ENCODE measurements around the gene PDCD6IP.
"Not testable (repeated sequence)": the region's sequence is repeated elsewhere in the genome, so short reads cannot be mapped to it uniquely, and the experiment has no call there.

Gene PDCD6IP

DNA sequence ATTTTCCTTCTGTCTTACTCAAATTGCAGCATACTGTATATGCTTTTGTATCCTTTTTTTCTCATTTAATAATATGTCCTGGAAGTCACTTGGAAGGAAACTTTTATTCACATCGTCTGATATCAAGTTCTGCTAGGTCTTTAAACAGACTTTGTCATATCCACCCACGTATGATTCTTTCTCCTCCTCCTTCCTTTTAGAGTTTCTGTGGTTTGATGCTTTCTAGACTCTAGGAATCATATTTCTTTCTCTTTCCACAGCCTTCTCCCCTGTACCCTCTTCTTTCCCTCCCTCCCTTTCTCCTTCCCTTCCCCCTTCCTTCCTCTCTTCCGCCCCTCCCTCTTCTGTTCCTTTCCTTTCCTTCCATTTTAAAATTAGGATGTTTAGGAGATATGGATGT is 52.2 kb downstream of the PDCD6IP start:
- DNase-seq, result not testable (repeated sequence)

DNA sequence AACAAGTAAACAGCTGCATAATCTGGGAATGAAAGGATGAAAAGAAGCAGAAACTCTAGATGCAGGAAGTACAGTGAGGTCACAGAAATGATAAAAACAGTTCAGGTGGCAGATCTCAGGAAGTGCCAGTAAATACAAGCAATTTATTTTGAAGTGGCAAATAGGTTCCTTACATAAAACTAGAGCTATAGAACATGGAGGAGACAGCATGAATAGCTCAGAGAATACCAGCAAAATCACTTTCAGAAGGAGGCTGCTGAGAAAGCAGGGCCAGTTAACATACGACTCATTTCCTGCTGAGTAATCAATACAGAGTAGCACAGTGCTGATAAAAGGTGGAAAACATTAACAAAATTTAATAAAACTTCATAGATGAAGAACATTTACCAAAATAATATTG is 57.0 kb downstream of the PDCD6IP start:
- DNase-seq, result peak; percentile 29

DNA sequence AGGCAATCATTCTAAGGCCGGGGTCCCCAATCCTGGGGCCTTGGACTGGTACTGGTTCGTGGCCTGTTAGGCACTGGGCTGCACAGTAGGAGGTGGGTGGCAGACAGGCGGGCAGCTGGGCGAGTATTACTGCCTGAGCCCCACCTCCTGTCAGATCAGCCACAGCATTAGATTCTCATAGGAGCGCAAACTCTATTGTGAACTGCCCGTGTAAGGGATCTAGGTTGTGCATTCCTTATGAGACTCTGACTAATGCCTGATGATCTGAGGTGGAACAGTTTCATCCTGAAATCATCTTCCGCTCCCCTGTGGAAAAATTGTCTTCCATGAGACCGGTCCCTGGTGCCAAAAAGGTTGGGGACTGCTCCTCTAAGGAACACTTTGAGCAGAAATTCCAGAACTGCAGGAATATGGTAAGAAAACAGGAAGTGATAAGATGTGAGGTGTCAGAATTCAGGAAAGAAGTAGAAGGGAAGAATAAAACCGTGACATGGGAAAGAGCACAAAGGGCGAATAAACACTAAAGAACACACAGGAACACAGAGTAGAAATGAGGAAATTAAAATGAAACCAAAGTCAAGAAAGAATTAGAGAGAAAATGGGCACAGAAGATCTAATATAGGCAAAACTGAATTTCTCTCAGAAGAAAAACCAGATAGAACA is 57.6 kb downstream of the PDCD6IP start:
- no peak for DNase-seq

DNA sequence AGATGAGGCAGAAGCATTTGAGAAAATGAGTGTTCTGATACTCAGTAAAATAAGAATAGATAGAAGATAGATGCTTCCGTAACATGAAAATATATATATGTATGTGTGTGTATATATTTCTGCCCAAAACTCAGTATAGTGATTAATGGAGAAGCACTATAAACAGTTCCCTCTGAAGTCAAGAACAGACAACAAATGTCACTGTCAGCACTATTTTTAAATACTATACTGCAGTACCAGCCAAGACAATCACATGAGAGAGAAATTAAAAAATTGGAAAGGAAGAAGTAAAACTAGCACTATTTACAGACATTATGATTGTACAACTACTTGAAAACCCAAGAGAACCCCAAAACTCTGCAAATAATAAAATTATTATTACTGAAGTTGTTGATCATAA is 59.3 kb downstream of the PDCD6IP start:
- DNase-seq, result not testable (repeated sequence)

DNA sequence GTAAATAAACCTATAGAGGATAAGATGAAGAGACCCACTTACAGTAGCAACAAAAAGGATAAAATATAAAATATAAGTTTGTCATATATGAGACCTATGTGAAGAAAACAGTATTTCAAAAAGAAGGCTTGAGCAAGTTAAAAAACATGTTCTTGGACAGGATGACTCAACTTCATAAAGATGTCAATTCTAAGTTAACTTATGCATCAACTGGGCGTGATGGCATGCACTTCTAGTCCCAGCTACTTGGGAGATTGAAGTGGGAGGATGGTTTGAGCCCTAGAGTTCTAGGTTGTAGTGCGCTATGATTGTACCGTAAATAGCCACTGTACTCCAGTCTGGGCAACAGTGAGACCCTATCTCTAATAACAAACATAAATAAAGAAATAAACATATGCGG is 59.7 kb downstream of the PDCD6IP start:
- no peak for DNase-seq

DNA sequence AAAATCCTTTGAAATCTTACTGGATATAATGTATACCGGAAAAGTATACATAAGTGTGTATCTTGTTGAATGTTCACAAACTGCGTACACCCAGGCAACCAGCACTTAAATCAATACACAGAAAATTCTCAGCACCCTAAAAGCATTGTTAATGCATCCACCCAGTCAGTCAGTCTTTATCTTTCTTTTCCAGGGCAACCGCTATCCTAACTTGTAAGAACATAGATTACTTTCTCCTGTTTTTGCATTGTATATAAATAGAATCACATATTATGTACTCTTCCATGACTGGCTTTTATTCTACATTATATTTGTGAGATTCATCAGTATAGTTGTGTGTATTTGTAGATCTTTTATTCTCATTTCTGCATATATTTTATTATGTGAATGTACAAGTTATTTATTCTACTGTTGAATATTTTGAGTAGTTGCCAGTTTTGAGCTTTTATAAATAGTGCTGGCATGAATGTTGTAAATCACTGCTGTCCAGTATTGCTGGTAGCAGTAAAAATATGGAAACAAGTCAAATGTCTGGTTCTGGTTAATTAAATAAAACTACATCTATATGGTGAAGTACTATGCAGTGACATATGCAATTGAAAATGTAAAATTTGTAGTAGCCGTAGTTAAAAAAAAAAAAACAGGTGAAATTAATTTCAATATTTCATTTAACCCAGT is 62.1 kb downstream of the PDCD6IP start:
- DNase-seq, result no peak

DNA sequence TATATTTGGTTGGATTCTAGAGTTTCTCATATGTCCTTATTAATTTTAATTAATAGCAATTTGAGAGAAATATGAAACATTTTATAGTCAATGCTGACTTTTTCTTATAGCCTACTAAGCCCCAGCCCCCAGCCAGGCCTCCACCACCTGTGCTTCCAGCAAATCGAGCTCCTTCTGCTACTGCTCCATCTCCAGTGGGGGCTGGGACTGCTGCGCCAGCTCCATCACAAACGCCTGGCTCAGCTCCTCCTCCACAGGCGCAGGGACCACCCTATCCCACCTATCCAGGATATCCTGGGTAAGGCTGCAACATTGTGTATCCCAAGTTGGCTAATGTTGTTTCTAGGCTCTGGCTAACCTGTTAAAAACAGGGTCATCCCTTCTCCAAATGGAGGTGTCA is 66.7 kb downstream of the PDCD6IP start:
- DNase-seq, result no peak

DNA sequence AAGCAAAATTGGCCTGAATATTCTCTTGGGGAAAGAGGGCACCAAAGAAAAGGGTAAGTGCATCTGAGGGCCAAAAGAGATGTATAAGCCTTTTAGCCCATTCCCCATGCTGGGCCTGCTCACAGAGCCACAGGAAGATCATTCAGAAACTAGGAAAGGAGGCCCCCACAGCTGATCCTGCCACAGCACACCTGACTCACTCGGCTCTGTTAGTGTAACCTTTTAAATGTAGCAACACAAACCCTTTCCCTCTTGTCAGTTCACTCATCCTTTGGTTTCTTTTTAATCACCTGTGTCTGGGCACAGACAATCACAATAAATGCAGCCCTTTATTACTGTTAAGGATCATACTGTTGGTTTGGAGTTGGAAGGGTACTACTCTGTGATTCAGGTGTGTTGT is 69.9 kb downstream of the PDCD6IP start:
- DNase-seq, result peak; percentile 9

DNA sequence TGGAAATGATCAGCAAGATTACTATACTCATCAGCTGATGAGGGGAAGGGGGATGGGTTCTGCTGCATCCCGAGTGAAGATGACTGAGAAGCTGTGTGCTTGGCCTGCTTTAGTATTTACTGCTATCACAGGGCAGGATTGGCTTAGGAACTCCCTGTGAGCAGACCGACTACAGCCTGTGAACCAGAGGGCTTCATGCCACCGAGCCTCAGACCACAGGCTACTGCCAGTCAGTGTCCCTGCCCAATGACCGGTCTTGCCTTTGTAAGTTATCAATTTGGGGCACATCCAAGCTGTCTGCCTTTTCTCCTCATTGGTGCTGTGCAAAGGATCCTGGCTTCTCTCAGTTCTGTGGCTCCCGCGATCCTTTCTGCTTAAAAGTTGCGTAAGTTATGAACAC is 71.5 kb downstream of the PDCD6IP start:
- DNase-seq, result no peak

DNA sequence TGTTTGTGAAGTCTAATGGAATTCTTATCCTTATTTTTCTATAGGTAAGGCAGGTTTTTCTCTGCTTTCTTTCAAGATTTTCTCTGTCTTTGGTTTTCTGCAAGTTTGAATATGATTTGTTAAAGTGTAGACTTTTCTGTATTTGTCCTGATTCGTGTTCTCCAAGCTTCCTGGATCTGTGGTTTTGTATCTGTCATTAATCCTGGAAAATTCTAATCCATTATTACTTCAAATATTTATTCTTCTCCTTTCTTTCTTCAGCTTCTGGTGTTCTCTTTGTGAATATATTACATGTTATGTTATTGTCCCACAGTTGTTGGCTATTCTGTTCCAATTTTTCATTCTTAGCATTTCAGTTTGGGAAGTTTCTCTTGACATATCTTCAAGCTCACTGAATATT is 76.4 kb downstream of the PDCD6IP start:
- DNase-seq, result no peak

DNA sequence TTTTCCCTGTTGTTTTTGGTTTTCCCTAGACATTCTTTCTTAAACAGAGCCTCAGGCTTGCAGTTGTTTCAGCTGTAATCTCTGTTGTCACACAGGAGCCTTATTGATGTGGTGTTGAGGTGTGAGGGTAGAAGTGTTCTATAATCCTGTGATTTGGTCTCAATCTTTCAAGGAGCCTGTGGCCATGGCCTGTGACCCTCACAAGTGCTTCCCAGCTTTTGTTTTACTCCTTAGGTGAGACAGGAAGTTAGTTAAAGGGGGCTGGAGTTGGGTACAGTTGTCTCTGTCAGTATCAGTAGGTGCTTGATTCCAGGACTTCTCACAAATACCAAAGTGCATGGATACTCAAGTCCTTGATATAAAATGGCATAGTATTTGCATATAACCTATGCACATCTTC is 77.2 kb downstream of the PDCD6IP start:
- DNase-seq, result no peak

DNA sequence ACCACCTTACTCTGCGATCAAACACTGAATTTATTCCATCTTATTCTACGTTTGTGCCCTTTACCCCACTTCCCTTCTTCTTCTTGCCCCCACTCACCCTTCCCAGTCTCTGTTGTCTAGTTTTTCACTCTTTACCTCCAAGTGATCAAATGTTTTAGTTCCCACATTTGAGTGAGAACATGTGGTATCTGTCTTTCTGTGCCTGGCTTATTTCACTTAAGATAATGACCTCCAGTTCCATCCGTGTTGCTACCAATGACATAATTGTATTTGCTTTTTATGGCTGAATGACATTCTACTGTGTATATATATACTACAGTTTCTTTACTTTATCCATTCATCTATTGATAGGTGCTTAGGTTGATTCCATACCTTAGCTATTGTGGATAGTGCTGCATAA is 78.8 kb downstream of the PDCD6IP start:
- no peak for DNase-seq

DNA sequence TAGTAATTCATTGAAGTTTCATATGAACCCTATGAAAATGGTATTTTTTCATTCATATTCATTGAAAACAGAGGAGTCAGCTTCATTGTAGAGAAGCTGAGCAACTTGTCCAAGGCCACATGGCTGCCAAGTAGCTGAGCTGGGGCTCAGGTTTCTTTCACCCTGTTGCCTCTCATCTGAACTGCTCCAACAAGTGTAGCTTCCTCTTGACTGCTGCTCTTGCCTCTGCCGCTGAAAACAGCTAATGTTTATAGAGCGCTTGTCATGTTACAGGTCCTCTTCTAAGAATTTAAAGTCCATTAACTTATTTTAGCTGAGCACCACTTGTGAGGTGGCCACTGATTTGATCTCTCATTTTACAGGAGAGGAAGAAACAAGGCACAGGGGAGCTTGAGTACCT is 81.1 kb downstream of the PDCD6IP start:
- no peak for DNase-seq

DNA sequence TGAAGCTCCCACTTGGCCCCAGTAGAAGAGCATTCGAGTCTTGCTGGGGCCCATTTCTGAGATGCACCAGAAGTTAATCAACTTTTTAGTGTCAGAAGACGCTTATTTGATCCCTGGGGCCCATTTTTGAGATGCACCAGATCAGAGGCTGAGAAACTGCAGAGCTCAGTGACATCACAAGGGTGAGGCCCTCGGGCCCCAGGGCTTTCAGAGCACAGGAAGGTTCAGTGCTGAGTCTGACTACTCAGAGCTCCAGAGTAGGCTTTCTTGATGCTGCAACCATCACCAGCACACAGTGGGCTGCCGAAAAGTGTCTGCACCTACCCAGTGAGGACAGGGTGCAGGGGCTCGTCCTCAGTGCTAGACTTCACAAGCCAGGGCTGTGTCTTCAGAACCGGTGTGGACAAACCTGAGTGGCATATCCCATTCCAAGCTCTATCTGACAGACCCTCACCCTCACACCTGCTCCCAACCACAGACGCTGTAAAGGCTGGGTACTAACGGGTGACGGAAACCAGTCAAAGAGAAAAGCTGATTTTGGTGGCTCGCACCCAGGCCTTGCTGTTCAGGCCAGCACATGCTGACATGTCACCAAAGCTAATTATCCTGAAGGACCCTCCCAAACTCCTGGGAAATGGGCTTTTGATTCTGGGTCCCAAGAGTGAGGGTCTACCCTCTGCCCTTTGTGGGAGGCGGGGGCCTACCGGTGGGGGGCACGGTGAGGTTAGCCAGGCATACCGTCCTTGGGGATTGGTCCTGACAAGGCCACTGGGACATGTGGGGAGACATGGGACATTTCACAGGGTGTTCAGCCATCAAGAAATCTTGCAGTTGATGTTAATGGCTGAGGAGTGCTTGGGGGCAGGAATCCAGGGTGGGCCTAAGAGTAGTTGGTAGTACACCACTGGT is 83.0 kb downstream of the PDCD6IP start:
- DNase-seq, result no peak

DNA sequence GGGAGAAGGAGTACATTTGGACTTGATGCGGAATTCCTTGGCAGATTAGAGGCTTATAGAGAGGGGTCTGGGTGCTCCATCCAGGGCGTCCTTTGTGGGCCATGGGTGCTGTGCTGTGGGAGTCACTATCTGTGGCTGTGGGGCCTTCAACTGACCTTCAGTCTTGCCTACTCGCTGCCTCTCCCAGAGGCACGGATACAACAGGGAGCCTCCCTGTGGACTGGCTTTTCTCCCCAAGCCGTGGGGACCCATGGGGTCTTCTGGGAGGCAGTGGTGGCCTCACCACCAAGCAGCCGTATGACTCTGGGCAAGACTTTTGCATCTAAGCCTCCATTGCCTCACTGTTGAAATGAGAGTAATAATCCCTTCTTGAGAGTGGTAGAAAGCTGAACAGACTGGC is 83.9 kb downstream of the PDCD6IP start:
- no peak for DNase-seq

DNA sequence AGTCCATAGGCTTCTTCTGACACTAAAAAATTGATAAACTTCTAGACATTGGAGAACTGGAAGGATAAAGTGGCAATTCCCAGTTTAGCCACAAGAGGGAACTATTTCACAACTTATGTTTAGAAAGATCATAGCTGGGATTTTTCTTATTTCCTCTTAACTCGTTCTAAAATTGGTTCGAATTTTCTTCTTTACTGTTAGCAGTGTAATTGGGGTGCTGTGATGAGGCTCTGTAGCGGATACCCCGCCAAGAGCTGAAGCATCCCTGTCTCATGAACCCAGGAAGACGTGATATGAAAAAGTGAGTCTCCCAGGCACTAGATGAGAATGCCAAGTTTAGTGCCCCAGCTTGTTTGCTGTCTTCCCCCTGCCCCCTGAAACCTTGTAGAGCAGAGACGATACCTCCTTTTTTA is 85.1 kb downstream of the PDCD6IP start:
- DNase-seq, result peak; percentile 48

DNA sequence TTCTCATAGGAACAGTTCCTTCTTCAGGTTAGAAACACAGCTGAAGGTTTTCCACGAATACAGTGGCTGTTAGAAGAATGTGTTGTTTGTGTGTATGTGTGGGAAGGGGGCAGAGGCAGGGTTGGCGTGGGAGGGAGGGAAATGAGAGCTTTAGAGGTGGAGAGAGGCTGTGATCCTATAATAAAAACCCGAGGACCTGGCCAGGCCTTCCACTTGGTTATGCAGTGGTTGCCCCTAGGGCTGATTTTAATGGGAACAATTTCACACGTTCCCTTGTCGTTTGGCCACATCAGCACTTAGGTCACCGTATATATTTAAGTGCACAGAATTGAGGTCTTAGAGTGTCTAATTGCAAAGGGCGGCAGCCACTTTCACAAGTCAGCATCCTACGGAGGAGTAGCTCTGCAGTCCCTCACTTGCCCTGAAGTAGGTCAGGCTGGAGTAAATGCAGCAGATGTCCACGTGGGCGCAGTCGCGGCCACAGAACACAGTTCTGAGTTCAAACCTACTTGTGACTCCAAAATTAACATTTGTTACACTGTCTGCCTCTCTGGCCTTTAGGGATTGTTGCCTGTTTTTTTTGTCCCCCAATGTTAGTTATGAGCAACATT is 85.6 kb downstream of the PDCD6IP start:
- DNase-seq, result no peak

DNA sequence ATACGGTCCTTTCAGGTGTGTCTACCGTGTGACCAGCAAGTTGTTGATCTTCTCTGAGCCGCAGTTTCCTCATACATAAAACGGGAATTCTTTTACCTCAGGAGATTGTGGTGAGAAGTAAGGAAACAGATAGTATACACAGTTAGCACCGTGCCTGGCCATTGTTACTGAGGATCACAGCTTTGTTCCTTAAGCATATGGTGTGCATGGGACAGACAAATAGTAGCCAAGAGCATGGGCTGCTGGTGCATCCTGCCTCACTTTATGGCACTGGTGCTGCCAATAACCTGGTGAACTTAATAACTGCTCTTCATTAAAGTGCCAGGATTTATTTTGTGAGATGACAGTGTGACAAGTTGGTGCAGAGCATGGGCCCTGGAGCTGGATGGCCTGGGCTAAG is 86.3 kb downstream of the PDCD6IP start:
- DNase-seq, result no peak

DNA sequence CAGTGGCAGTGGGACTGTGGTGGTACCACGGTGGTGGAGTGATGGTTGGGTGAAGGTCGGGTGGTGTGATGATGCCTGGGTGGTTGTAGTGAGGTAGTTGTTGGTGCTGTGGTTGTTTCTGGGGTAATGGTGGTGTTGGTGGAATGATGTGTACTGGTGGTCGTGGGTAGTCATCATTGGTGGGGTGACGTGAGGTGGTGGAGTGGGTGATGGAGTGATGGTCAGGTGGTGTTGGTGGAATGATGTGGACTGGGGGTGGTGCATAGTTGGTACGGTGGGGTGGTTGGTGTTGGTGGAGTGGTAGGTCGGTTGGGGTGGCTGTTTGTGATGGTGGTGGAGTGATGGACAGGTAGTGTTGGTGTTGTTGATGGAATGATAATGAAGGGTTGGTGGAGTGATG is 87.1 kb downstream of the PDCD6IP start:
- no peak for DNase-seq

DNA sequence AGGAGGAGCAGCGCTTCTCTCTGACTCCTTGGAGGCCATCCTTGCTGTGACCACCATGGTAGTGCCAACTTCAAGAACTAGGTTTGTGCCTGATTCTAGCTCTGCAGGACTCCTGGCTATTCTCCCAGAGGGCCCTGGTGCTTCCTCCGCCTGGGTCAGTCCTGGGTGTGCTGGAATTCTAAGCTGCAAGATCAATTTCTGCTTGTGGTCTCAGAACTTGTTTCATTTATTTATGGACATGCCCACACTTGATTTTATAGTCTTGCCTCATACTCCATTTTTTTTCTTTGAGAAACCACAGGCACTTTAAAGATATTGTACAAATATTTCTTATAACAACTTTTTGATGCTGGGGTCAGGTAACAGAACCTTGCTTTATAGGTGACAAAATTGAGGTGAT is 87.6 kb downstream of the PDCD6IP start:
- no peak for DNase-seq

DNA sequence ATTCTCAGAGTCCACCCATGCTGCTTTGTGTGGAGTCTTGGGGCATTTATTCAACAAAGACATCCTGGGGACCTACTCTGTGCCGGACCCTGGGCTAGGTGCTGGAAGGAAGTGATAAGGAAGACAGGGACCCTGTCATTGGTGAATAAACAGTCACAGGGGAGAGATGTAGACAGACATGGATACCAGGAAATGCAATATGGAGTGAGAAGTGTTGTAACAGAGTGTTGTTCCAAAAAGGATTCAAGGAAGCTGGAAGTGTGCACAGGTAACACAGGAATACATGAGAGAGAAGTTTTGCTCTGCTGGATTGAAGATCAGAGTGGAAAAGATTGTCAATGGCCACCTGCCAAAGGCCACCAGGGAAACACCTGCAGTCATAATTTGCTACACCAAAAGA is 89.0 kb downstream of the PDCD6IP start:
- no peak for DNase-seq

DNA sequence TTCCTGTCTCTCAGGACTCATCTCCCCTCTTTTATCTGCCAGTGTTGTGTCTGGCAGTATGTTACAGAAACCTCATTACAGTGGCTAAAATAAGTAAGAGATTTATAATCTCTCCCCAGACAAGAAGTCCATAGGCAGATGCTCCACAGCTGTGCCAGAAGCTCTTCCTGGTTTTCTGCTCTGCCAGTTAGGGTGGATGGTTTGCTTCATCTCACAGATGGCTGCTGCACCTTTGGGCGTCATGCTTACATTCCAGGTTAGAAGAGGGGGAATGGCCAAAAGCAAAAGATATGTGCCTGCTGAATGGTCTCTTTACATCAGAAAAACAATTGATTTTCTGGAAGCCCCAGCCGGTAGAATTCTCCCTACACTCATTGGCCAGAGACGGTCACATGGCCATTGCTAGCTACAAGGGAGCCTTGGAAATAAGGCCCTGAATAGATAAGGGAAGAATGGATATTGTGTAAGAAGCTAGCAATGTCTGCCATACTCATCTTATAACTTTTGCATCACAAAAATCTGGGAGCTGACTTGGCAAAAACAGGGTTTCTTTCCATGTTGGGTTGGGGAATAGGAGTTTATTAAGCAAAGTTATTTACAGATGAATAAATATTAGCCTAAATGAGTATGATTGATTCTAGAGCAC is 91.1 kb downstream of the PDCD6IP start:
- no peak for DNase-seq

DNA sequence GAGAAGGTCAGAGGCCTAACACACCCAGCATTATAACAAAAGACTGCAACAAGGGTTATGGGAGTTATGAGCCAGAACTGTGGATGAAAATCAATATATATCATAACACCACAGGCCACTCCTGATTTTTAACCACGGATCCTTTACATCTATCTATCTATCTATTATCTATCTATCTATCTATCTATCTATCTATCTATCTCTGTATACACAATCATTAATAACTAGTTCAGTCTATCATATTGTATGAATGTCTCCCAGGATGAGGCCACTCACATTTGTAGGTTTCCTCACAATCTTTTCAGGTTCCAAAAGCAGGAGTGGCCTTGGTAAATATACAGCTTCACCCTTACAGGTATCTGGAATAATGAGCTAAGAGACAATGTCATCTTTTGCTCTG is 94.2 kb downstream of the PDCD6IP start:
- DNase-seq, result no peak

Measured in activated CD4-positive, alpha-beta T cell treated with anti-CD3 and anti-CD28 coated beads, Interleukin-2, amount 50 U/mL, for 16 hours (primary cell).